MM.1S (cell line): Measurements from ENCODE around the gene ZNF470.

ENCODE experiments used
- DNase-seq: peaks from one replicate; pipeline ENCODE4 v3.0.0-alpha.2; 2015
- H2AFZ ChIP-seq: fragments of 300-600 bp; sonication (generic); 2 replicates; pipeline ENCODE4 v1.6.0; 2016; ENCODE audit warnings: antibody characterized with exemption, low read length
- H3F3A ChIP-seq: fragments of 300-600 bp; sonication (generic); 2 replicates; pipeline ENCODE4 v1.6.1; 2016; ENCODE audit warnings: mild to moderate bottlenecking, antibody characterized with exemption, low read length, moderate library complexity, mixed read lengths; ENCODE audit not compliant: insufficient read depth
- H3K27ac ChIP-seq: fragments of 300-600 bp; sonication (generic); 2 replicates; pipeline ENCODE4 v1.5.1; 2016; ENCODE audit warnings: mild to moderate bottlenecking, low read length
- H3K27me3 ChIP-seq: fragments of 300-600 bp; sonication (generic); replicated peaks from 2 replicates; pipeline ENCODE4 v1.6.0; 2016; ENCODE audit warnings: low read length; ENCODE audit not compliant: insufficient read depth
- H3K36me3 ChIP-seq: fragments of 300-600 bp; sonication (generic); replicated peaks from 2 replicates; pipeline ENCODE4 v1.6.1; 2016; ENCODE audit warnings: mild to moderate bottlenecking, low read length, mixed read lengths; ENCODE audit not compliant: insufficient read depth
- H3K4me1 ChIP-seq: fragments of 300-600 bp; sonication (generic); 2 replicates; pipeline ENCODE4 v1.6.1; 2016; ENCODE audit warnings: low read length, mixed read lengths
- H3K4me2 ChIP-seq: fragments of 300-600 bp; sonication (generic); 2 replicates; pipeline ENCODE4 v1.6.0; 2016; ENCODE audit warnings: low read depth, low read length
- H3K4me3 ChIP-seq: fragments of 300-600 bp; sonication (generic); 2 replicates; pipeline ENCODE4 v1.5.1; 2016; ENCODE audit warnings: low read length, mixed read lengths
- H3K79me2 ChIP-seq: fragments of 300-600 bp; sonication (generic); 2 replicates; pipeline ENCODE4 v1.6.1; 2016; ENCODE audit warnings: mixed run types, low read length, mixed read lengths
- H3K9ac ChIP-seq: fragments of 300-600 bp; sonication (generic); 2 replicates; pipeline ENCODE4 v1.6.1; 2016; ENCODE audit warnings: low read length, mixed read lengths
- H3K9me2 ChIP-seq: fragments of 300-600 bp; sonication (generic); replicated peaks from 2 replicates; pipeline ENCODE4 v1.6.1; 2016; ENCODE audit warnings: mild to moderate bottlenecking, low read length, mixed read lengths; ENCODE audit not compliant: insufficient read depth
- H3K9me3 ChIP-seq: fragments of 300-600 bp; sonication (generic); replicated peaks from 2 replicates; pipeline ENCODE4 v1.6.1; 2016; ENCODE audit warnings: mild to moderate bottlenecking, low read length, mixed read lengths; ENCODE audit not compliant: insufficient read depth
- H4K20me1 ChIP-seq: fragments of 300-600 bp; sonication (generic); 2 replicates; pipeline ENCODE4 v1.6.1; 2016; ENCODE audit warnings: mild to moderate bottlenecking, low read length, moderate library complexity, mixed read lengths; ENCODE audit not compliant: insufficient read depth
- CTCF ChIP-seq: fragments of 300-600 bp; sonication (generic); IDR thresholded peaks from 2 replicates; pipeline ENCODE4 v1.5.1; 2016; ENCODE audit warnings: antibody characterized with exemption, low read length, mixed read lengths
- EZH2 ChIP-seq: fragments of 300-600 bp; sonication (generic); optimal IDR thresholded peaks from 2 replicates; pipeline ENCODE3; 2017; ENCODE audit warnings: low read depth, mild to moderate bottlenecking, antibody characterized with exemption, low read length, mixed read lengths
- EZH2phosphoT487 ChIP-seq: fragments of 300-600 bp; sonication (generic); IDR thresholded peaks from 2 replicates; pipeline ENCODE4 v1.6.1; 2018; ENCODE audit warnings: antibody characterized with exemption, low read length

The ZNF470 gene

GRCh38 chr19:56567274-56568120 lies at the start of gene ZNF470:
Gene ZNF470, plus strand, starts transcription at chr19:56567468. Its CDS starts 2,844 bp downstream, at chr19:56570312.
- Histone ChIP-seq H3K36me3 (no peaks in the 10 kb centered on the region), H3K79me2 (no peaks in the 10 kb centered on the region), H3F3A (no peaks in the 10 kb centered on the region), H3K4me1 (no peaks in the 10 kb centered on the region), H2AFZ (peak within 1 kb of the TSS; percentile 61; the same call in 1 of the 2 replicates), H3K27me3 (no peaks in the 10 kb centered on the region), H3K4me3 (peak within 1 kb of the TSS; percentile 52), H4K20me1 (no peaks in the 10 kb centered on the region), H3K4me2 (no peak within 1 kb of the TSS; the same call in 1 of the 2 replicates), H3K9ac (no peak within 1 kb of the TSS), H3K27ac (no peak within 1 kb of the TSS), H3K9me3 (no peaks in the 10 kb centered on the region), H3K9me2 (no peaks in the 10 kb centered on the region)
- no peak for TF ChIP-seq CTCF
- no peak for TF ChIP-seq EZH2phosphoT487
- TF ChIP-seq EZH2: no peak
- peak; percentile 19 for DNase-seq

GRCh38 chr19:56525214-56525860 lies 41.9 kb upstream of the ZNF470 start:
- Histone ChIP-seq H3K9ac (no peak overlapping the region), H3K9me3 (no peaks in the 10 kb centered on the region)

GRCh38 chr19:56537442-56537841 lies 29.8 kb upstream of the ZNF470 start:
- H3K79me2 ChIP-seq: no peaks in the 10 kb centered on the region
- no peak overlapping the region for H3K9ac ChIP-seq
- H3K4me2 ChIP-seq: no peak overlapping the region
- no peaks in the 10 kb centered on the region for H3K36me3 ChIP-seq
- no peaks in the 10 kb centered on the region for H3K9me3 ChIP-seq
- no peak for DNase-seq
- H4K20me1 ChIP-seq: no peaks in the 10 kb centered on the region
- no peak overlapping the region for H3K27ac ChIP-seq
- no peaks in the 10 kb centered on the region for H3K4me1 ChIP-seq
- H2AFZ ChIP-seq: no peak overlapping the region
- TF ChIP-seq CTCF: no peak
- TF ChIP-seq EZH2: no peak
- TF ChIP-seq EZH2phosphoT487: no peak
- H3K27me3 ChIP-seq: no peaks in the 10 kb centered on the region
- no peak overlapping the region for H3K4me3 ChIP-seq
- H3F3A ChIP-seq: no peaks in the 10 kb centered on the region
- no peaks in the 10 kb centered on the region for H3K9me2 ChIP-seq

More at GRCh38 chr19:56525214-56525860, 41.9 kb upstream of the ZNF470 start:
- H3F3A ChIP-seq: no peaks in the 10 kb centered on the region
- H3K4me2 ChIP-seq: no peak overlapping the region
- H3K9me2 ChIP-seq: no peaks in the 10 kb centered on the region
- no peak for DNase-seq
- no peaks in the 10 kb centered on the region for H3K79me2 ChIP-seq
- no peak overlapping the region for H3K4me3 ChIP-seq
- no peaks in the 10 kb centered on the region for H3K4me1 ChIP-seq
- no peak overlapping the region for H3K27ac ChIP-seq
- no peaks in the 10 kb centered on the region for H3K27me3 ChIP-seq
- H4K20me1 ChIP-seq: no peaks in the 10 kb centered on the region
- TF ChIP-seq EZH2: no peak
- TF ChIP-seq CTCF: no peak
- TF ChIP-seq EZH2phosphoT487: no peak
- no peak overlapping the region for H2AFZ ChIP-seq
- no peaks in the 10 kb centered on the region for H3K36me3 ChIP-seq
